SK-N-SH (cell line): Measurements from ENCODE around the gene MGAT4A. TPM values are rescaled to one million over a fixed set of nuclear protein-coding genes. Genes with fewer than 3 reads are reported as not detected.

Experiments
- CTCF ChIA-PET: fragments of 300-600, 350-600 bp; formaldehyde crosslinking; extraction: SDS; loops from one replicate; lab custom pipeline; 2021; lab: Yijun Ruan, JAX
- POLR2A ChIA-PET: fragments of 350-600 bp; sonication (Branson Sonifier 250); formaldehyde crosslinking; extraction: SDS; loops from one replicate; lab custom pipeline; 2020; ENCODE audit warnings: antibody characterized with exemption, inconsistent platforms; lab: Yijun Ruan, JAX
- DNase-seq: peaks from one replicate; pipeline ENCODE4 v3.0.0; 2012
- H2AFZ ChIP-seq: fragments of 200-600 bp; sonication (generic); 2 replicates; pipeline ENCODE4 v1.8.1; 2016; ENCODE audit warnings: antibody characterized with exemption, mild to moderate bottlenecking, low read depth
- H3F3A ChIP-seq: fragments of 200-600 bp; sonication (generic); replicated peaks from 2 replicates; pipeline ENCODE3; 2016; ENCODE audit warnings: antibody characterized with exemption, mild to moderate bottlenecking; ENCODE audit not compliant: insufficient read depth
- H3K27ac ChIP-seq, 2 experiments: fragments of 200-500 bp in 1 of 2; fragments of 200-600 bp in 1 of 2; sonication (Bioruptor generic) in 1 of 2; sonication (generic), shearing (Covaris generic) in 1 of 2; 2 replicates each; pipeline versions ENCODE4 v1.5.1 to v1.6.1; 2014 to 2016; ENCODE audit warnings: low read depth in 2 of 2, inconsistent platforms in 1 of 2, low read length in 1 of 2, mild to moderate bottlenecking in 1 of 2, mixed read lengths in 1 of 2
- H3K27me3 ChIP-seq: fragments of 200-600 bp; sonication (generic), shearing (Covaris generic); 2 replicates; pipeline ENCODE4 v1.6.1; 2016; ENCODE audit warnings: mixed run types; ENCODE audit not compliant: insufficient read depth
- H3K36me3 ChIP-seq, 2 experiments: fragments of 200-500 bp in 1 of 2; fragments of 200-600 bp in 1 of 2; sonication (Bioruptor generic) in 1 of 2; sonication (generic) in 1 of 2; replicated peaks in 1 of 2; 2 replicates each; pipeline versions ENCODE3 to v1.5.1; 2014 to 2016; ENCODE audit warnings: low read length in 1 of 2, mild to moderate bottlenecking in 1 of 2; ENCODE audit not compliant: insufficient read depth in 2 of 2, control insufficient read depth in 1 of 2
- H3K4me1 ChIP-seq, 2 experiments: fragments of 200-500 bp in 1 of 2; fragments of 200-600 bp in 1 of 2; sonication (Bioruptor generic) in 1 of 2; sonication (generic), shearing (Covaris generic) in 1 of 2; 2 replicates each; pipeline versions ENCODE4 v1.5.1 to v1.6.1; 2014 to 2016; ENCODE audit warnings: low read depth in 1 of 2, low read length in 1 of 2, mixed run types in 1 of 2; ENCODE audit not compliant: insufficient read depth in 2 of 2, control insufficient read depth in 1 of 2
- H3K4me2 ChIP-seq: fragments of 200-600 bp; sonication (generic), shearing (Covaris generic); 2 replicates; pipeline ENCODE4 v1.6.1; 2017; ENCODE audit warnings: mixed run types
- H3K4me3 ChIP-seq, 2 experiments: fragments of 200-500 bp in 1 of 2; fragments of 200-600 bp in 1 of 2; sonication (Bioruptor generic) in 1 of 2; sonication (generic), shearing (Covaris generic) in 1 of 2; 2 replicates each; pipeline versions ENCODE4 v1.5.1 to v1.8.1; 2014 to 2016; ENCODE audit warnings: low read depth in 2 of 2, inconsistent platforms in 1 of 2, low read length in 1 of 2, mild to moderate bottlenecking in 1 of 2, mixed read lengths in 1 of 2, moderate library complexity in 1 of 2
- H3K79me2 ChIP-seq: fragments of 200-600 bp; sonication (generic); 2 replicates; pipeline ENCODE4 v1.8.1; 2017; ENCODE audit warnings: mild to moderate bottlenecking; ENCODE audit not compliant: insufficient read depth
- H3K9ac ChIP-seq: fragments of 200-600 bp; sonication (generic); 2 replicates; pipeline ENCODE4 v1.6.1; 2017; ENCODE audit warnings: mixed run types
- H3K9me2 ChIP-seq: fragments of 200-600 bp; sonication (generic); 2 replicates; pipeline ENCODE4 v1.6.1; 2017; ENCODE audit warnings: mixed run types
- H3K9me3 ChIP-seq: fragments of 200-600 bp; sonication (generic); 2 replicates; pipeline ENCODE4 v1.6.1; 2017; ENCODE audit warnings: mixed run types, mild to moderate bottlenecking, moderate library complexity
- H4K20me1 ChIP-seq: fragments of 200-600 bp; sonication (generic); 2 replicates; pipeline ENCODE4 v1.6.1; 2017; ENCODE audit warnings: mild to moderate bottlenecking, mixed run types; ENCODE audit not compliant: insufficient read depth
- CTCF ChIP-seq: fragments of 200-600 bp; sonication (generic); IDR thresholded peaks from 2 replicates; pipeline ENCODE4 v1.6.1; 2017; ENCODE audit warnings: antibody characterized with exemption, mild to moderate bottlenecking, moderate library complexity
- ELF1 ChIP-seq: IDR thresholded peaks from 2 replicates; pipeline ENCODE4 v1.4.0; 2012
- EP300 ChIP-seq, 2 experiments: IDR thresholded peaks; 2 replicates each; pipeline versions ENCODE4 v1.4.0 to v1.6.1; 2012; ENCODE audit warnings: borderline replicate concordance in 1 of 2, low read depth in 1 of 2, low read length in 1 of 2
- EZH2phosphoT487 ChIP-seq: fragments of 200-600 bp; sonication (generic); IDR thresholded peaks from 2 replicates; pipeline ENCODE4 v1.6.1; 2017; ENCODE audit warnings: low read depth, mixed run types, mild to moderate bottlenecking, antibody characterized with exemption, moderate library complexity, borderline replicate concordance
- FOXM1 ChIP-seq: IDR thresholded peaks from 2 replicates; pipeline ENCODE4 v1.4.0; 2012; ENCODE audit warnings: low read depth, mild to moderate bottlenecking
- GATA2 ChIP-seq: sonication (generic); formaldehyde crosslinking; IDR thresholded peaks from 2 replicates; pipeline ENCODE4 v1.5.0; 2020; ENCODE audit warnings: mild to moderate bottlenecking, missing genetic modification reagents
- MAX ChIP-seq: IDR thresholded peaks from 2 replicates; pipeline ENCODE4 v1.4.0; 2012; ENCODE audit warnings: low read depth
- MXI1 ChIP-seq: IDR thresholded peaks from 2 replicates; pipeline ENCODE4 v1.6.1; 2012; ENCODE audit warnings: mild to moderate bottlenecking, low read depth, low read length, improper control_type of control experiment
- NFIC ChIP-seq: IDR thresholded peaks from 2 replicates; pipeline ENCODE4 v1.4.0; 2012; ENCODE audit warnings: borderline replicate concordance
- PBX3 ChIP-seq: IDR thresholded peaks from 2 replicates; pipeline ENCODE4; 2012
- POLR2AphosphoS5 ChIP-seq: IDR thresholded peaks from 2 replicates; pipeline ENCODE4 v1.6.1; 2012; ENCODE audit warnings: low read depth, low read length
- RAD21 ChIP-seq: IDR thresholded peaks from 2 replicates; pipeline ENCODE4 v1.6.1; 2012; ENCODE audit warnings: mild to moderate bottlenecking, low read length
- RCOR1 ChIP-seq: fragments of 150-350 bp; IDR thresholded peaks from 2 replicates; pipeline ENCODE4 v1.6.1; 2017; ENCODE audit warnings: antibody characterized with exemption, low read length
- RFX5 ChIP-seq: IDR thresholded peaks from 2 replicates; pipeline ENCODE4 v1.6.1; 2012; ENCODE audit warnings: mild to moderate bottlenecking, improper control_type of control experiment, low read length
- RXRA ChIP-seq: IDR thresholded peaks from 2 replicates; pipeline ENCODE4 v1.4.0; 2012; ENCODE audit warnings: low read depth, mild to moderate bottlenecking, borderline replicate concordance
- SIN3A ChIP-seq: IDR thresholded peaks from 2 replicates; pipeline ENCODE4 v1.6.1; 2012; ENCODE audit warnings: low read depth, mild to moderate bottlenecking, low read length, moderate library complexity, borderline replicate concordance
- SMC3 ChIP-seq: IDR thresholded peaks from 2 replicates; pipeline ENCODE4 v1.6.1; 2012; ENCODE audit warnings: low read depth, low read length, improper control_type of control experiment
- TAF1 ChIP-seq: IDR thresholded peaks from 2 replicates; pipeline ENCODE4 v1.6.1; 2012; ENCODE audit warnings: low read depth, mild to moderate bottlenecking, low read length, moderate library complexity, borderline replicate concordance
- TCF12 ChIP-seq: IDR thresholded peaks from 2 replicates; pipeline ENCODE4 v1.4.0; 2012
- WGBS: methylation state at CpG from one replicate; pipeline ENCODE4 v1.1.6; 2017; ENCODE audit warnings: low lambda C conversion rate; 5-methylcytosine and 5-hydroxymethylcytosine counted together
- polyA plus RNA-seq, 3 experiments: library from polyadenylated mRNA; depleted of rRNA; stranded (reverse); fragments of >200 nt; gene quantifications; 2 replicates each; pipeline ENCODE4 v1.2.3, GENCODE V29; 2012

MGAT4A gene
- polyA plus RNA-seq, 1 of the 3 experiments (the other 2 are of a cell fraction), result 0.07 TPM

- no peaks in the 10 kb centered on the region for H3K79me2 ChIP-seq
Measured at GRCh38 chr2:98716786-98717185, 14.1 kb downstream of the MGAT4A start.

More at GRCh38 chr2:98716786-98717185, 14.1 kb downstream of the MGAT4A start:
- no peaks in the 10 kb centered on the region for H3K4me1 ChIP-seq
- H3K9ac ChIP-seq, result no peak overlapping the region
- no peak overlapping the region for H3K27ac ChIP-seq
- H3K9me2 ChIP-seq, result no peaks in the 10 kb centered on the region
- no peak overlapping the region for H3K4me2 ChIP-seq
- no peaks in the 10 kb centered on the region for H3F3A ChIP-seq
- POLR2A ChIA-PET, result no interaction called here
- H3K27me3 ChIP-seq, result no peaks in the 10 kb centered on the region; the same call in 1 of the 2 replicates
- no peak overlapping the region for H3K4me3 ChIP-seq
- H3K36me3 ChIP-seq, result no peaks in the 10 kb centered on the region
- DNase-seq, result no peak
- CTCF ChIA-PET, result no interaction called here
- 65% methylated on average over 5 of the region's 5 CpGs for WGBS
- H4K20me1 ChIP-seq, result no peaks in the 10 kb centered on the region
- TF ChIP-seq EP300 (IDR thresholded peaks at IDR 0.05; ENCODE audit: borderline replicate concordance in 1 of 2, low read depth in 1 of 2, low read length in 1 of 2), result no peak
- TF ChIP-seq RXRA, result no peak
- no peak for TF ChIP-seq NFIC
- no peak for TF ChIP-seq MXI1
- no peak for TF ChIP-seq RCOR1
- no peak for TF ChIP-seq SMC3
- TF ChIP-seq FOXM1, result no peak
- TF ChIP-seq MAX, result no peak
- TF ChIP-seq POLR2AphosphoS5, result no peak
- TF ChIP-seq TAF1, result no peak
- no peak for TF ChIP-seq EZH2phosphoT487
- TF ChIP-seq TCF12, result no peak
- no peak for TF ChIP-seq RFX5
- no peak for TF ChIP-seq SIN3A
- no peak for TF ChIP-seq CTCF
- no peak for TF ChIP-seq ELF1
- no peak for TF ChIP-seq RAD21
- no peak for TF ChIP-seq GATA2 (CRISPR knock-in tag)
- no peak for TF ChIP-seq PBX3
- TF ChIP-seq, all 33 proteins: peak for 0
- Histone ChIP-seq H3K9me3 (no peaks in the 10 kb centered on the region), H2AFZ (no peak overlapping the region)
